D721Med (cell line): ENCODE results near the gene RTF1.
"Not testable (repeated sequence)": the region's sequence is repeated elsewhere in the genome, so short reads cannot be mapped to it uniquely, and the experiment has no call there.

Experiments
- DNase-seq: peaks from one replicate; pipeline ENCODE4 v3.0.0; 2011; ENCODE audit warnings: low spot score; ENCODE audit not compliant: insufficient read length
- FAIRE-seq: peaks from 2 replicates; lab custom pipeline; 2011; peaks lifted over from hg19 to GRCh38; lab: Jason Lieb, UNC
- CTCF ChIP-seq: IDR thresholded peaks from 2 replicates; pipeline ENCODE4 v1.5.1; 2012; ENCODE audit warnings: mild to moderate bottlenecking, control low read depth; ENCODE audit not compliant: insufficient read depth; ENCODE audit errors: missing control alignments

RTF1 gene

GRCh38 chr15:41466711-41467110 lies 49.8 kb downstream of the RTF1 start:
- no peak for FAIRE-seq
- TF ChIP-seq CTCF: no peak
- DNase-seq: no peak

- DNase-seq, FAIRE-seq: not testable (repeated sequence)
Measured at GRCh38 chr15:41469644-41470043, 52.7 kb downstream of the RTF1 start.

- TF ChIP-seq CTCF: no peak
- no peak for DNase-seq
- FAIRE-seq: no peak
Measured at GRCh38 chr15:41473418-41473817, 56.5 kb downstream of the RTF1 start.

- DNase-seq (no peak), FAIRE-seq (no peak)
- no peak for TF ChIP-seq CTCF
Measured at GRCh38 chr15:41474436-41474835, 57.5 kb downstream of the RTF1 start.

GRCh38 chr15:41474941-41475340 lies 58.0 kb downstream of the RTF1 start:
- FAIRE-seq: no peak
- no peak for TF ChIP-seq CTCF

GRCh38 chr15:41476416-41477048 lies 59.6 kb downstream of the RTF1 start:
- FAIRE-seq (no peak), DNase-seq (no peak)
- TF ChIP-seq CTCF: no peak

More at GRCh38 chr15:41474941-41475340, 58.0 kb downstream of the RTF1 start:
- no peak for DNase-seq

- no peak for TF ChIP-seq CTCF
- no peak for FAIRE-seq
- no peak for DNase-seq
Measured at GRCh38 chr15:41480396-41481140, 63.7 kb downstream of the RTF1 start.
